T47D (cell line): Measurements from ENCODE around the gene AFAP1L1.
"Not testable (repeated sequence)": the region's sequence is repeated elsewhere in the genome, so short reads cannot be mapped to it uniquely, and the experiment has no call there.

Source experiments
- DNase-seq, 2 experiments: peaks; one replicate each; pipeline versions ENCODE4 v3.0.0 to v3.0.0-alpha.2; 2011 to 2012; ENCODE audit warnings: low read depth in 1 of 2, low spot score in 1 of 2
- JUND ChIP-seq: IDR thresholded peaks from 2 replicates; pipeline ENCODE4 v1.6.1; 2012; ENCODE audit warnings: low read depth
- in situ Hi-C: cut with HindIII; loops from 2 replicates; pipeline ENCODE4 v1.10.0; 2016; ENCODE audit warnings: low sequenced_read_pairs, low pct_unique_long_range_greater_than_20kb

The AFAP1L1 gene

DNA sequence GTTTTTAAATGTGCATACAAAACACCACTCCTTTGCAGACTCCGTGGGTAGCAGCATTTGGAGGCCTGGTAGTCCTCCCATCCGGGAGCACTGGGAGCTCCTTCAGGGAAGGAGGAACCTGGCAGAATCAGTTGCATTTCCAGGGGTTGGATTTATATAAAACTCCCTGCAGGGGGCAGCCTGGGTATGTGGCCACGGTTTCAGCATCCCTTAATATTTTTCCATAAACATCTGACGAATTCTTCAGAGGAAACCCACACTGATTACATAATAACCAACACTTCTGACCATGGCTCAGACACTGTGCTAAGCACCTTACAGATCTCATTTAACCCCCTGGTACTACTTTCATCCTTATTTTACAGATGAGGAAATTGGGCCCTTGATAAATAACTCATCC lies 6.1 kb upstream of the AFAP1L1 start:
- in situ Hi-C loops, result no loop called here
- no peak for TF ChIP-seq JUND
- peak in 1 of 2 experiments; percentile 25 for DNase-seq

DNA sequence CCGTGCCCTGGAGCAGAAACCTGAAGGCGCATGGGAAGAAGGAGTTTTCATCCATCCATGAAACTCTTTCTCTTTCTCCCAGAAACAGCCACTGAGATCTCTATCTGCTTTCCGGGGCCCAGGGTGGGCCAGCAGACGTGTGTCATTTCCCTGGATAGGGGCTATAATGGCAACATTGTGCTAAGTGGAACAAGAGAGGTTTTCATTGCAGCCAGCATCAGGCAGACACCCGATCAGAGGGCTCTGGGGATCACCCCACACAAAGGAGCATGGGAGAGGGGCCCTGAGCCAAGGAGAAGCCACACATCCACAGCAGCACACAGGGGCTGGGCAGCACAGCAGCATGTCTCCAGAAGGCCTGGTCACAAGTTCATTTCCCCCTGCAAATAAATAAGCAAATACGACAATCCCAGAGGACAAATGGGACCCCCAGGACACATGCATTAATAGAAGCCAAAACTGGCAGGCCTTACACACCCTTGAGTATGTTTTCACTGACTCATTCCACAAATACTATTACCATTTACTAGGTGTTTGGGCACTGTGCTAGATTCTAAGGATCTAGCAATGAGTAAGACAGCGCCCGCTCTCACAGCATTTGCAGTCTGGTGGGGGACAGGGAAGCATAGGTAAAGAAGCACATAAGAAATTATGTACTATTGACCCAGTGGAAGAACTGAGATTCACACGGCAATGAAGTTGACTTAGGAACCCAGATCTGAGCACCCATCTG lies 4.3 kb upstream of the AFAP1L1 start:
- TF ChIP-seq JUND, result no peak
- in situ Hi-C loops, result no loop called here
- no peak for DNase-seq

DNA sequence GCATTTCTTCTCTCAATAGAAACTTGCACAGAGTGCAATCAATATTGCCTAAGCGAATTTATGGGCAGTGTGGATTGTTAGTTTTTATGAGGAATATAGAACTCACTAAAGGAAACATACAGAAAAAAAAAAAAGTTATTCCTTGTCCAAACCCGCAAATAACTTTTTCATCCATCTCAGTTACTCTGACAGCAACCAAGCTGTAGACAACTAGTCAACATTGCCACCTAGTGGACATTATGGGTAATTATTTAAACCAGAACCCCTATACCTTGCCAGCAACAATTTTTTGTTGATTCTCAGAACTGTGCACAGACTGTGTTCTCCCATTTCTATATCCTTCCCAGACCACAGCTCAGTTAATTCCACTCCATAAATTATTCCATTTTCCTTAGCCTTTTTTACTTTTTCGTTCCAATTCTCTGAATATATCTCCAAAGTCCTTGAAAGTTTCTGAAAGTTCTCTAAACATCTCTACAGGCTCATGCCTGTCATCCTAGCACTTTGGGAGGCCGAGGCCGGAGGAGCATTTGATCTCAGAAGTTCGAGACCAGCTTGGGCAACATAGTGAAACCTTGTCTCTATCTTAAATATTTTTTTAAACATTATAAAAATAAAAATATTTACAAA lies 2.6 kb upstream of the AFAP1L1 start:
- DNase-seq, result peak; percentile 76 to 79
- TF ChIP-seq JUND, result no peak
- in situ Hi-C loops, result no loop called here

- in situ Hi-C loops, result no loop called here
- no peak for TF ChIP-seq JUND
Observed at GRCh38 chr5:149271195-149271715, 404 bp upstream of the AFAP1L1 start.

DNA sequence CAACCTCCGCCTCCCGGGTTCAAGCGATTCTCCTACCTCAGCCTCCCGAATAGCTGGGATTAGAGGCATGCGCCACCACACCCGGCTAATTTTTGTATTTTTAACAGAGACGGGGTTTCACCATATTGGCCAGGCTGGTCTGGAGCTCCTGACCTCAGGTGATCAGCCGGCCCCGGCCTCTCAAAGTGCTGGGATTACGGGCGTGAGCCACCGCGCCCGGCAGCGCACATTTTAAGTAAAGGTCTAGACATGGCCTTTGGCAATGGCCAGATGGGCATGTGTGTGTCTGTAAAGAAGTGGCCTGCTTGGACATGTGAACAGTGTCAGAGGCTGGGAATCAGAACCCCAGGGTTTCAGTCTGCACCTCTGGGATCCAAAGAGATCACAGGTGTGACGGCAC lies 1.1 kb downstream of the AFAP1L1 start:
- DNase-seq, in situ Hi-C loops: not testable (repeated sequence)

More at GRCh38 chr5:149271195-149271715, 404 bp upstream of the AFAP1L1 start:
- no peak for DNase-seq

DNA sequence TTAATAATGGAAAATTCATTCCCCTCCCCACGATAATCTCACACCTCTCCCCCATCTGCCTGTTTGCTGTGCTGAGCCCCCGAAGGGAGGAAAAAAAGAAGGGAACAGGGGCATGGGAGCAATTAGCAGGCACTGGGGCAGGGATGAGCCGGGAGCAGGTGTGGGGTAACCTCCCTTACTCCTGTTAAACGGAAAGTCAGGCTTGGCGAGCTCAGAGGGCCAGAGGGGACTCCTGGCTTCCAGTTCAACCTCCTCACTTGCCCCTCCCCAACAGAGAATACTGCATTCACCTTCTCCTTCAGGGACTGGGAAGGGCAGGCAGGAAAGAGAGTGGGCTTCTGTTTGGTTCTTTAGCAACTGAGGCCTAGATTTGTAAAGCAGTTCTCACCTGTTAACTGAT lies 1.6 kb downstream of the AFAP1L1 start:
- no peak for DNase-seq
- in situ Hi-C loops, result no loop called here
- no peak for TF ChIP-seq JUND

- in situ Hi-C loops, result no loop called here
- no peak for DNase-seq
- no peak for TF ChIP-seq JUND
Observed at GRCh38 chr5:149273950-149274349, 2.3 kb downstream of the AFAP1L1 start.

DNA sequence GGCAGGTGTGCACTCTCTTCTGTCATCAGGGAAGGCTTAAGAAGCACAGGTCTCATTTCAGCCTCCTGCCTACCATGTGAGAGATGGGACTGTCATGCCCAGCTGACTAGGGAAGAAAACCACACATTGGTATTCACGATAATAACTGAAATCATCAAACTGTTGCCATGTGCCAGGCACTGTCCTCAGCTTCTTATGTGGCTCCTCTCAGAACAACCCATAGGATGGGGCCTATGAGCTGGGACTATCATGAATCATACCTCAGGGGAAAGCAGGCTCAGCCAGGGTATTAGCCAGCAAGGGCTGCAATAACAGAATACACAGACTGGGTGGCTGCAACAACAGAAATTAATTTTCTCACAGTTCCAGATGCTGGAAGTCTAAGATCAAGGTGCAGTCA lies 3.3 kb downstream of the AFAP1L1 start:
- TF ChIP-seq JUND, result no peak
- in situ Hi-C loops, result no loop called here
- DNase-seq, result no peak

- no peak for TF ChIP-seq JUND
- DNase-seq, result no peak
- in situ Hi-C loops, result no loop called here
Observed at GRCh38 chr5:149277801-149278200, 6.1 kb downstream of the AFAP1L1 start.

DNA sequence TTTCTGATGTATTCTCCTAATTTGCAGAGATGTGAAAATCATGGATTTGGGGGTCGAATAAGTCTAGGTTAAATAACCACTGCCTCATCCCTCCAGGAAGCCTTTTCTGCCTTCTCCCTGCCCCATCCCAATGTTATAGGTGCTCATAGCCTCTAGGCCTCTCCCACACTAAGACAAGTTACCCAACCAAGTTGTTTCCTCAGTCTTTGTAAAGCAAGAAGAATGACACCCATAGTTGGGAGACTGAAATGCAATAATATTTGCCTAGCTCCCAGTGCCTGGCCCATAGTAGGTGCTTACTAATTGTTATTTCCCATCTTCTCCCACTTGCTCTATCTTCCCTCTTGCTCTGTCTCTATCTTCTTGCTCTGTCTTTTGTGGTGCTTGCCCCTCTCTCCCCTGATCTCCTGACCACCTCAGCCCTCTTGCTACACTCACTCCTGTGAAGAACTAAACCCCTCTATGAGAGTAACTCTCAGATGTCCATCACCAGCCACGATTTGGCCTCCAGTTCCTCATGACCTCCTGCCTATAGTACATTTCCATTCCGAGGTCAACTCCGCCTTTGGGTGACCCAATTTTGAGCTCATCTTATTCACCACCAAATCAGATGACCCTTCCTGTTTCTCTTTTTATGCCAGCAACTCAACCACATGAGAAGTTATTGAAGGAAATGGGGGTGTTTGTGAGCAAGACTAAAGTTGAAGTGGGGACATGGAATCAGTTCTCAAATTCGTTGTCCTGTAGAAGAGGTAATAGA lies 7.0 kb downstream of the AFAP1L1 start:
- no peak for DNase-seq
- in situ Hi-C loops, result no loop called here
- TF ChIP-seq JUND, result no peak

DNA sequence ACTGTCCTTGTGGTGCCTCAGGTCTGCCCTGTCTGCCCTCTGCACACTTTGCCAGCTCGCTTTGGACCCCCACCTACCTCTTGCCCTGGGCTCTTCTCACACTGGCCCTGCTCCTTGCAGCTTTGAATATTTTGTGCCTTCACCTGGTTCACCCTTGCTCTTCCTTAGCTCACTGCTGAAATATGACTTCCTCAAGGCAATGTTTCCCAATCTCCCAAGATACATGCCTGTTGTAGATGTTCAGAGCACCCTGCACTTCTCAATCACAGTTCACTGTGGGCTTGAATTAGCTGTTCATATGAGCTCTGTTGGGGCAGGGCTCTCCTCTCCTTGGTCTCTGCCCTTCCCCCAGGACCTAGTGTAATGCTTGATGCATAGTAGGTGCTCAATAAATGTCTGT lies 8.0 kb downstream of the AFAP1L1 start:
- no peak for TF ChIP-seq JUND
- DNase-seq, result no peak
- in situ Hi-C loops, result no loop called here

DNA sequence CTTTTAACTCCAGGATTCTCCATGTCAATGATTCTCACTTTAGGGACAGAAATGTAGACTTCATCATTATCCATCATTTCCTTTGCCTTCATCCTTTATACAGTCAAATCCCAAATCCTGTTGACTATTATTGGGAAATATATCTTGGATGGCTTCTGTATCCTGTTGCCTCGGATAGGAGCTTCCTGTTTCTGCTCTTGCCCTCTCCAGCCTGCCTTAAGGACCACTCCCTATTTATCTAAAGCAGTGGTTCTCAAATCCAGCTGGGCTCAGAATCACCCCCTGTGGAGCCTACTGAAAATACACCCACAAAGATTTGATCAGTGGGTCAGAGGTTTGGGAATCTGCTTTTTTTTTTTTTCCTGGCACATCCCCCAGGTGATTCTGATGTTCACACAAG lies 8.5 kb downstream of the AFAP1L1 start:
- no peak for TF ChIP-seq JUND
- no peak for DNase-seq
- in situ Hi-C loops, result no loop called here

- in situ Hi-C loops, result no loop called here
- no peak for DNase-seq
- no peak for TF ChIP-seq JUND
Observed at GRCh38 chr5:149280802-149281201, 9.1 kb downstream of the AFAP1L1 start.
